GM23338 (cell line): ENCODE results near the gene PHTF1. TPM values are rescaled to one million over a fixed set of nuclear protein-coding genes. Genes with fewer than 3 reads are reported as not detected.

Experiments used
- ATAC-seq: fragments of 200-7000 bp; cut with Tn5 transposase; 3 replicates; pipeline ENCODE4 v1.9.1; 2020
- DNase-seq: peaks from one replicate; pipeline ENCODE4 v3.0.0-alpha.2; 2015; ENCODE audit warnings: low spot score
- H2AFZ ChIP-seq: fragments of 200-600 bp; sonication (generic); 2 replicates; pipeline ENCODE4 v1.8.0; 2016; ENCODE audit warnings: antibody characterized with exemption, mild to moderate bottlenecking, moderate library complexity
- H3F3A ChIP-seq: fragments of 200-600 bp; sonication (generic); replicated peaks from 2 replicates; pipeline ENCODE4 v1.8.0; 2017; ENCODE audit warnings: antibody characterized with exemption, mixed run types, low read depth
- H3K27ac ChIP-seq: fragments of 200-600 bp; sonication (generic); 2 replicates; pipeline ENCODE4 v1.6.1; 2016; ENCODE audit warnings: low read depth
- H3K27me3 ChIP-seq: fragments of 200-600 bp; sonication (generic); 2 replicates; pipeline ENCODE4 v1.8.0; 2016; ENCODE audit warnings: mild to moderate bottlenecking, mixed run types, moderate library complexity; ENCODE audit not compliant: insufficient read depth
- H3K36me3 ChIP-seq: fragments of 200-600 bp; sonication (generic); 2 replicates; pipeline ENCODE4 v1.8.0; 2016; ENCODE audit warnings: mild to moderate bottlenecking; ENCODE audit not compliant: insufficient read depth
- H3K4me1 ChIP-seq: fragments of 200-600 bp; sonication (generic); 2 replicates; pipeline ENCODE4 v1.8.0; 2016; ENCODE audit warnings: mild to moderate bottlenecking, moderate library complexity; ENCODE audit not compliant: insufficient read depth
- H3K4me2 ChIP-seq: fragments of 200-600 bp; sonication (generic); 2 replicates; pipeline ENCODE4 v1.7.1; 2017; ENCODE audit warnings: mixed run types
- H3K4me3 ChIP-seq: fragments of 200-600 bp; sonication (generic); 2 replicates; pipeline ENCODE4 v1.6.1; 2016; ENCODE audit warnings: mixed run types
- H3K79me2 ChIP-seq: fragments of 200-600 bp; sonication (generic); replicated peaks from 2 replicates; pipeline ENCODE4 v1.8.0; 2017; ENCODE audit warnings: mild to moderate bottlenecking; ENCODE audit not compliant: insufficient read depth
- H3K9me2 ChIP-seq: fragments of 200-600 bp; sonication (generic); 2 replicates; pipeline ENCODE4 v1.8.0; 2017; ENCODE audit not compliant: insufficient read depth
- H4K20me1 ChIP-seq: fragments of 200-600 bp; sonication (generic); replicated peaks from 2 replicates; pipeline ENCODE4 v1.8.0; 2017; ENCODE audit warnings: mild to moderate bottlenecking; ENCODE audit not compliant: insufficient read depth
- H3K27ac Mint-ChIP-seq: 2 replicates; pipeline ENCODE4 v1.8.0; 2020; ENCODE audit warnings: inconsistent platforms, mild to moderate bottlenecking, moderate library complexity, mixed read lengths
- H3K27me3 Mint-ChIP-seq: 3 replicates; pipeline ENCODE4 v1.8.0; 2022; ENCODE audit warnings: low read depth, mild to moderate bottlenecking, moderate library complexity, mixed read lengths, inconsistent platforms; ENCODE audit not compliant: insufficient read depth, poor library complexity
- H3K36me3 Mint-ChIP-seq: 3 replicates; pipeline ENCODE4 v1.8.0; 2021; ENCODE audit warnings: low read depth, mild to moderate bottlenecking, inconsistent platforms, moderate library complexity, mixed read lengths
- H3K4me1 Mint-ChIP-seq: 3 replicates; pipeline ENCODE4 v1.8.0; 2020; ENCODE audit warnings: mild to moderate bottlenecking, inconsistent platforms, mixed read lengths
- H3K4me3 Mint-ChIP-seq: 3 replicates; pipeline ENCODE4 v1.8.0; 2021; ENCODE audit warnings: moderate library complexity, mild to moderate bottlenecking, inconsistent platforms, mixed read lengths
- H3K9me3 Mint-ChIP-seq: 3 replicates; pipeline ENCODE4 v1.8.0; 2020; ENCODE audit warnings: moderate library complexity, mild to moderate bottlenecking, inconsistent platforms, mixed read lengths
- CREB1 ChIP-seq: fragments of 250-450 bp; sonication (Bioruptor Pico); IDR thresholded peaks from 2 replicates; pipeline ENCODE4 v1.5.0; 2020; ENCODE audit warnings: low read depth, mild to moderate bottlenecking, moderate library complexity
- EZH2 ChIP-seq: fragments of 200-600 bp; sonication (generic); IDR thresholded peaks from one replicate; pipeline ENCODE4 v1.8.0; 2017; ENCODE audit warnings: antibody characterized with exemption, mild to moderate bottlenecking, low read depth; ENCODE audit not compliant: unreplicated experiment
- EZH2phosphoT487 ChIP-seq: fragments of 200-600 bp; sonication (generic); IDR thresholded peaks from one replicate; pipeline ENCODE4 v1.8.1; 2018; ENCODE audit warnings: antibody characterized with exemption; ENCODE audit not compliant: unreplicated experiment
- JUNB ChIP-seq: IDR thresholded peaks from one replicate; pipeline ENCODE4 v1.6.1; 2016; ENCODE audit warnings: antibody characterized with exemption; ENCODE audit not compliant: unreplicated experiment
- NANOG ChIP-seq: IDR thresholded peaks from 2 replicates; pipeline ENCODE4 v1.6.1; 2016; ENCODE audit warnings: antibody characterized with exemption, borderline replicate concordance
- POLR2AphosphoS5 ChIP-seq: IDR thresholded peaks from 2 replicates; pipeline ENCODE4 v1.6.1; 2016; ENCODE audit warnings: antibody characterized with exemption, low read depth
- STAT1 ChIP-seq: IDR thresholded peaks from one replicate; pipeline ENCODE4 v1.6.1; 2016; ENCODE audit warnings: antibody characterized with exemption; ENCODE audit not compliant: unreplicated experiment
- ZNF114 ChIP-seq: fragments of 250-450 bp; sonication (Bioruptor Pico); IDR thresholded peaks from 2 replicates; pipeline ENCODE4 v1.5.0; 2020; ENCODE audit warnings: mild to moderate bottlenecking, moderate library complexity
- ZNF331 ChIP-seq: fragments of 250-450 bp; sonication (Bioruptor Pico); IDR thresholded peaks from 2 replicates; pipeline ENCODE4 v1.5.0; 2020; ENCODE audit warnings: low read depth, mild to moderate bottlenecking, moderate library complexity
- polyA plus RNA-seq: library from polyadenylated mRNA; unstranded; fragments of >200 nt; fragmentation: Nextera tagmentation; extraction: Ambion mirVana; gene quantifications from 2 replicates; pipeline ENCODE4 v1.2.1, GENCODE V29; 2016
- total RNA-seq: library from RNA; depleted of rRNA; stranded (reverse); fragments of >200 nt; shearing (Covaris generic); gene quantifications from 2 replicates; pipeline ENCODE4 v1.2.3, GENCODE V29; 2014
- TF ChIP-seq, protein P1 (sequence below), 2 experiments: fragments of 200-600 bp in 1 of 2; sonication (generic) in 1 of 2; conservative IDR thresholded peaks; 2 replicates each; pipeline versions ENCODE4 v1.5.1 to v1.6.1; 2016 to 2017; ENCODE audit warnings: antibody characterized with exemption in 2 of 2, low read depth in 2 of 2, mild to moderate bottlenecking in 2 of 2, moderate library complexity in 1 of 2
- TF ChIP-seq, protein P2 (sequence below): fragments of 250-450 bp; sonication (Bioruptor Pico); IDR thresholded peaks from 2 replicates; pipeline ENCODE4 v1.5.0; 2020; ENCODE audit warnings: mild to moderate bottlenecking, moderate library complexity
- TF ChIP-seq, protein P3 (sequence below): IDR thresholded peaks from one replicate; pipeline ENCODE4 v1.6.1; 2018; ENCODE audit warnings: antibody characterized with exemption; ENCODE audit not compliant: unreplicated experiment
- TF ChIP-seq, protein P4 (sequence below): IDR thresholded peaks from 2 replicates; pipeline ENCODE4 v1.6.1; 2016; ENCODE audit warnings: antibody characterized with exemption

The PHTF1 gene
- total and polyA plus RNA-seq, 2 experiments from 2014 or later, result 19.1 to 21.6 TPM

DNA sequence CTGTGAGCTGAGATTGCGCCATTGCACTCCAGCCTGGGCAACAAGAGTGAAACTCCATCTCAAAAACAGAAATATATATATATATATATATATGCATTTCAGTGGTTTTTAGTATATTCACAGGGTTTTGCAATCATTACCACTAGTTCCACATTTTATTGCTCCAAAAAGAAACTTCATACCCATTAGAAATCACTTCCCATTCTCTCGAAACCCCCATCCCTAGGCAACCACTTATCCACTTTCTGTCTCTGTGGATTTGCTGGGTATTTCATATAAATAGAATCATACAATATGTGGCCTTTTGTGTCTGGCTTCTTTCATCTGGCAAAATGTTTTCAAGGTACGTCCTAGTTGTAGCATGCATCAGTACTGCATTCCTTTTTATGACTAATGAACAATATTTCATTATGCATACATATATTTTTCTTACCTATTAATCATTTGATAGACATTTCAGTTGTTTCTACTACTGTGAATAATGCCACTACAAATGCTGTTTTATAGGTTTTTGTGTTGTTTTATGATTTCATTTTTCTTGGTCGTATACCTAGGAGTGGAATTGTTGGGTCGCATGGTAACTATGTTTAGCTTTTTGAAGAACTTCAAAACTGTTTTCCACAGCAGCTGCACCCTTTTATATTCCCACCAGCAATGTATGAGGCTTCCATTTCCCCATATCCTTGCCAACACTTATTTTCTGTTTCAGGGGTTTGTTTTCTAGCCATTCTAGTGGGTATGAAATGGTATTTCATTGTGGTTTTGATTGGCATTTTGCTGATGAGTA is 95.9 kb downstream of the PHTF1 start:
- Histone ChIP-seq H3K36me3 (no peaks in the 10 kb centered on the region), H3K79me2 (no peaks in the 10 kb centered on the region), H3K27me3 (no peaks in the 10 kb centered on the region), H4K20me1 (no peaks in the 10 kb centered on the region), H2AFZ (no peak overlapping the region), H3K27ac (no peak overlapping the region), H3K9me2 (no peaks in the 10 kb centered on the region), H3K4me3 (no peak overlapping the region), H3K4me1 (no peaks in the 10 kb centered on the region), H3K4me2 (no peak overlapping the region), H3F3A (no peaks in the 10 kb centered on the region)
- ATAC-seq (no peak), DNase-seq (no peak)
- Mint-ChIP-seq H3K27ac (no peak overlapping the region), H3K4me1 (no peaks in the 10 kb centered on the region), H3K9me3 (no peaks in the 10 kb centered on the region), H3K4me3 (no peak overlapping the region), H3K27me3 (no peaks in the 10 kb centered on the region), H3K36me3 (no peaks in the 10 kb centered on the region)
- TF ChIP-seq ZNF331 (CRISPR knock-in tag) (no peak), EZH2phosphoT487 (no peak), EZH2 (no peak), CREB1 (CRISPR knock-in tag) (no peak), NANOG (no peak), ZNF114 (no peak), JUNB (no peak), POLR2AphosphoS5 (no peak), STAT1 (no peak)
- TF ChIP-seq, protein P1, sequence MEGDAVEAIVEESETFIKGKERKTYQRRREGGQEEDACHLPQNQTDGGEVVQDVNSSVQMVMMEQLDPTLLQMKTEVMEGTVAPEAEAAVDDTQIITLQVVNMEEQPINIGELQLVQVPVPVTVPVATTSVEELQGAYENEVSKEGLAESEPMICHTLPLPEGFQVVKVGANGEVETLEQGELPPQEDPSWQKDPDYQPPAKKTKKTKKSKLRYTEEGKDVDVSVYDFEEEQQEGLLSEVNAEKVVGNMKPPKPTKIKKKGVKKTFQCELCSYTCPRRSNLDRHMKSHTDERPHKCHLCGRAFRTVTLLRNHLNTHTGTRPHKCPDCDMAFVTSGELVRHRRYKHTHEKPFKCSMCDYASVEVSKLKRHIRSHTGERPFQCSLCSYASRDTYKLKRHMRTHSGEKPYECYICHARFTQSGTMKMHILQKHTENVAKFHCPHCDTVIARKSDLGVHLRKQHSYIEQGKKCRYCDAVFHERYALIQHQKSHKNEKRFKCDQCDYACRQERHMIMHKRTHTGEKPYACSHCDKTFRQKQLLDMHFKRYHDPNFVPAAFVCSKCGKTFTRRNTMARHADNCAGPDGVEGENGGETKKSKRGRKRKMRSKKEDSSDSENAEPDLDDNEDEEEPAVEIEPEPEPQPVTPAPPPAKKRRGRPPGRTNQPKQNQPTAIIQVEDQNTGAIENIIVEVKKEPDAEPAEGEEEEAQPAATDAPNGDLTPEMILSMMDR (conservative IDR thresholded peaks at IDR 0.05; ENCODE audit: low read depth in 2 of 2), result no peak
- TF ChIP-seq, protein P2, sequence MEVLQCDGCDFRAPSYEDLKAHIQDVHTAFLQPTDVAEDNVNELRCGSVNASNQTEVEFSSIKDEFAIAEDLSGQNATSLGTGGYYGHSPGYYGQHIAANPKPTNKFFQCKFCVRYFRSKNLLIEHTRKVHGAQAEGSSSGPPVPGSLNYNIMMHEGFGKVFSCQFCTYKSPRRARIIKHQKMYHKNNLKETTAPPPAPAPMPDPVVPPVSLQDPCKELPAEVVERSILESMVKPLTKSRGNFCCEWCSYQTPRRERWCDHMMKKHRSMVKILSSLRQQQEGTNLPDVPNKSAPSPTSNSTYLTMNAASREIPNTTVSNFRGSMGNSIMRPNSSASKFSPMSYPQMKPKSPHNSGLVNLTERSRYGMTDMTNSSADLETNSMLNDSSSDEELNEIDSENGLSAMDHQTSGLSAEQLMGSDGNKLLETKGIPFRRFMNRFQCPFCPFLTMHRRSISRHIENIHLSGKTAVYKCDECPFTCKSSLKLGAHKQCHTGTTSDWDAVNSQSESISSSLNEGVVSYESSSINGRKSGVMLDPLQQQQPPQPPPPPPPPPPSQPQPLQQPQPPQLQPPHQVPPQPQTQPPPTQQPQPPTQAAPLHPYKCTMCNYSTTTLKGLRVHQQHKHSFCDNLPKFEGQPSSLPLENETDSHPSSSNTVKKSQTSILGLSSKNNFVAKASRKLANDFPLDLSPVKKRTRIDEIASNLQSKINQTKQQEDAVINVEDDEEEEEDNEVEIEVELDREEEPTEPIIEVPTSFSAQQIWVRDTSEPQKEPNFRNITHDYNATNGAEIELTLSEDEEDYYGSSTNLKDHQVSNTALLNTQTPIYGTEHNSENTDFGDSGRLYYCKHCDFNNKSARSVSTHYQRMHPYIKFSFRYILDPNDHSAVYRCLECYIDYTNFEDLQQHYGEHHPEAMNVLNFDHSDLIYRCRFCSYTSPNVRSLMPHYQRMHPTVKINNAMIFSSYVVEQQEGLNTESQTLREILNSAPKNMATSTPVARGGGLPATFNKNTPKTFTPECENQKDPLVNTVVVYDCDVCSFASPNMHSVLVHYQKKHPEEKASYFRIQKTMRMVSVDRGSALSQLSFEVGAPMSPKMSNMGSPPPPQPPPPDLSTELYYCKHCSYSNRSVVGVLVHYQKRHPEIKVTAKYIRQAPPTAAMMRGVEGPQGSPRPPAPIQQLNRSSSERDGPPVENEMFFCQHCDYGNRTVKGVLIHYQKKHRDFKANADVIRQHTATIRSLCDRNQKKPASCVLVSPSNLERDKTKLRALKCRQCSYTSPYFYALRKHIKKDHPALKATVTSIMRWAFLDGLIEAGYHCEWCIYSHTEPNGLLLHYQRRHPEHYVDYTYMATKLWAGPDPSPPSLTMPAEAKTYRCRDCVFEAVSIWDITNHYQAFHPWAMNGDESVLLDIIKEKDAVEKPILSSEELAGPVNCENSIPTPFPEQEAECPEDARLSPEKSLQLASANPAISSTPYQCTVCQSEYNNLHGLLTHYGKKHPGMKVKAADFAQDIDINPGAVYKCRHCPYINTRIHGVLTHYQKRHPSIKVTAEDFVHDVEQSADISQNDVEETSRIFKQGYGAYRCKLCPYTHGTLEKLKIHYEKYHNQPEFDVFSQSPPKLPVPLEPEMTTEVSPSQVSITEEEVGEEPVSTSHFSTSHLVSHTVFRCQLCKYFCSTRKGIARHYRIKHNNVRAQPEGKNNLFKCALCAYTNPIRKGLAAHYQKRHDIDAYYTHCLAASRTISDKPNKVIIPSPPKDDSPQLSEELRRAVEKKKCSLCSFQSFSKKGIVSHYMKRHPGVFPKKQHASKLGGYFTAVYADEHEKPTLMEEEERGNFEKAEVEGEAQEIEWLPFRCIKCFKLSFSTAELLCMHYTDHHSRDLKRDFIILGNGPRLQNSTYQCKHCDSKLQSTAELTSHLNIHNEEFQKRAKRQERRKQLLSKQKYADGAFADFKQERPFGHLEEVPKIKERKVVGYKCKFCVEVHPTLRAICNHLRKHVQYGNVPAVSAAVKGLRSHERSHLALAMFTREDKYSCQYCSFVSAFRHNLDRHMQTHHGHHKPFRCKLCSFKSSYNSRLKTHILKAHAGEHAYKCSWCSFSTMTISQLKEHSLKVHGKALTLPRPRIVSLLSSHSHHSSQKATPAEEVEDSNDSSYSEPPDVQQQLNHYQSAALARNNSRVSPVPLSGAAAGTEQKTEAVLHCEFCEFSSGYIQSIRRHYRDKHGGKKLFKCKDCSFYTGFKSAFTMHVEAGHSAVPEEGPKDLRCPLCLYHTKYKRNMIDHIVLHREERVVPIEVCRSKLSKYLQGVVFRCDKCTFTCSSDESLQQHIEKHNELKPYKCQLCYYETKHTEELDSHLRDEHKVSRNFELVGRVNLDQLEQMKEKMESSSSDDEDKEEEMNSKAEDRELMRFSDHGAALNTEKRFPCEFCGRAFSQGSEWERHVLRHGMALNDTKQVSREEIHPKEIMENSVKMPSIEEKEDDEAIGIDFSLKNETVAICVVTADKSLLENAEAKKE (CRISPR knock-in tag), result no peak
- TF ChIP-seq, protein P3, sequence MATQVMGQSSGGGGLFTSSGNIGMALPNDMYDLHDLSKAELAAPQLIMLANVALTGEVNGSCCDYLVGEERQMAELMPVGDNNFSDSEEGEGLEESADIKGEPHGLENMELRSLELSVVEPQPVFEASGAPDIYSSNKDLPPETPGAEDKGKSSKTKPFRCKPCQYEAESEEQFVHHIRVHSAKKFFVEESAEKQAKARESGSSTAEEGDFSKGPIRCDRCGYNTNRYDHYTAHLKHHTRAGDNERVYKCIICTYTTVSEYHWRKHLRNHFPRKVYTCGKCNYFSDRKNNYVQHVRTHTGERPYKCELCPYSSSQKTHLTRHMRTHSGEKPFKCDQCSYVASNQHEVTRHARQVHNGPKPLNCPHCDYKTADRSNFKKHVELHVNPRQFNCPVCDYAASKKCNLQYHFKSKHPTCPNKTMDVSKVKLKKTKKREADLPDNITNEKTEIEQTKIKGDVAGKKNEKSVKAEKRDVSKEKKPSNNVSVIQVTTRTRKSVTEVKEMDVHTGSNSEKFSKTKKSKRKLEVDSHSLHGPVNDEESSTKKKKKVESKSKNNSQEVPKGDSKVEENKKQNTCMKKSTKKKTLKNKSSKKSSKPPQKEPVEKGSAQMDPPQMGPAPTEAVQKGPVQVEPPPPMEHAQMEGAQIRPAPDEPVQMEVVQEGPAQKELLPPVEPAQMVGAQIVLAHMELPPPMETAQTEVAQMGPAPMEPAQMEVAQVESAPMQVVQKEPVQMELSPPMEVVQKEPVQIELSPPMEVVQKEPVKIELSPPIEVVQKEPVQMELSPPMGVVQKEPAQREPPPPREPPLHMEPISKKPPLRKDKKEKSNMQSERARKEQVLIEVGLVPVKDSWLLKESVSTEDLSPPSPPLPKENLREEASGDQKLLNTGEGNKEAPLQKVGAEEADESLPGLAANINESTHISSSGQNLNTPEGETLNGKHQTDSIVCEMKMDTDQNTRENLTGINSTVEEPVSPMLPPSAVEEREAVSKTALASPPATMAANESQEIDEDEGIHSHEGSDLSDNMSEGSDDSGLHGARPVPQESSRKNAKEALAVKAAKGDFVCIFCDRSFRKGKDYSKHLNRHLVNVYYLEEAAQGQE, result no peak
- TF ChIP-seq, protein P4, sequence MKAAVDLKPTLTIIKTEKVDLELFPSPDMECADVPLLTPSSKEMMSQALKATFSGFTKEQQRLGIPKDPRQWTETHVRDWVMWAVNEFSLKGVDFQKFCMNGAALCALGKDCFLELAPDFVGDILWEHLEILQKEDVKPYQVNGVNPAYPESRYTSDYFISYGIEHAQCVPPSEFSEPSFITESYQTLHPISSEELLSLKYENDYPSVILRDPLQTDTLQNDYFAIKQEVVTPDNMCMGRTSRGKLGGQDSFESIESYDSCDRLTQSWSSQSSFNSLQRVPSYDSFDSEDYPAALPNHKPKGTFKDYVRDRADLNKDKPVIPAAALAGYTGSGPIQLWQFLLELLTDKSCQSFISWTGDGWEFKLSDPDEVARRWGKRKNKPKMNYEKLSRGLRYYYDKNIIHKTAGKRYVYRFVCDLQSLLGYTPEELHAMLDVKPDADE, result no peak
